GM13976 (cell line): Measurements from ENCODE around the gene MAPT.

Experiments
- DNase-seq: peaks from one replicate; pipeline ENCODE4 v3.0.0; 2012; ENCODE audit warnings: low spot score
- CTCF ChIP-seq: IDR thresholded peaks from 2 replicates; pipeline ENCODE4 v1.5.1; 2012; ENCODE audit warnings: borderline replicate concordance, mild to moderate bottlenecking; ENCODE audit not compliant: insufficient read depth; ENCODE audit errors: extremely low read depth, missing control alignments, control extremely low read depth
- in situ Hi-C: fragments of 300-500 bp; cut with MboI; formaldehyde crosslinking; loops from one replicate; pipeline ENCODE4 v1.12.0; 2022; ENCODE audit warnings: low sequenced_read_pairs, mixed read lengths, inconsistent platforms; ENCODE audit not compliant: unreplicated experiment

MAPT gene

GRCh38 chr17:46047856-46048255 lies 153.5 kb downstream of the MAPT start:
- TF ChIP-seq CTCF: no peak
- in situ Hi-C loops: no loop called here
- no peak for DNase-seq

GRCh38 chr17:46049656-46050055 lies 155.3 kb downstream of the MAPT start:
- DNase-seq: no peak
- in situ Hi-C loops: no loop called here
- no peak for TF ChIP-seq CTCF

- DNase-seq: no peak
- in situ Hi-C loops: no loop called here
- no peak for TF ChIP-seq CTCF
These were observed 159.7 kb downstream of the MAPT start for GRCh38 chr17:46053911-46054534.

GRCh38 chr17:46056800-46057304 lies 162.5 kb downstream of the MAPT start:
- in situ Hi-C loops: no loop called here
- no peak for TF ChIP-seq CTCF
- DNase-seq: no peak

- DNase-seq: no peak
- in situ Hi-C loops: no loop called here
- no peak for TF ChIP-seq CTCF
These were observed 163.0 kb downstream of the MAPT start for GRCh38 chr17:46057366-46057765.

GRCh38 chr17:46059486-46059885 lies 165.1 kb downstream of the MAPT start:
- DNase-seq: no peak
- in situ Hi-C loops: no loop called here
- no peak for TF ChIP-seq CTCF
